CD8-positive, alpha-beta memory T cell (primary cell): ENCODE data around the gene PACSIN2. TPM values are rescaled to one million over a fixed set of nuclear protein-coding genes. Genes with fewer than 3 reads are reported as not detected.

Source experiments
- CTCF ChIA-PET: fragments of 350-600 bp; sonication (Branson Sonifier 250); formaldehyde crosslinking; loops from one replicate; lab custom pipeline; 2021; ENCODE audit warnings: antibody characterized with exemption; lab: Charles Lee
- POLR2A ChIA-PET: fragments of 350-600 bp; sonication (Branson Sonifier 250); formaldehyde crosslinking; loops from one replicate; lab custom pipeline; 2021; ENCODE audit warnings: antibody characterized with exemption; lab: Charles Lee
- DNase-seq, 5 donors: peaks; one replicate each; pipeline versions ENCODE4 v3.0.0 to v3.0.0-alpha.2; 2020 to 2022; ENCODE audit warnings: mixed read lengths in 1 of 5
- H3K27ac ChIP-seq: one replicate; pipeline ENCODE4 v1.7.0; 2013; ENCODE audit warnings: low read depth, mild to moderate bottlenecking, low read length, moderate library complexity
- H3K27me3 ChIP-seq: 2 replicates; pipeline ENCODE4 v1.7.0; 2013; ENCODE audit warnings: low read length, mild to moderate bottlenecking; ENCODE audit not compliant: insufficient read depth, poor library complexity, severe bottlenecking
- H3K36me3 ChIP-seq: 2 replicates; pipeline ENCODE4 v1.7.0; 2013; ENCODE audit warnings: mild to moderate bottlenecking, low read length, moderate library complexity; ENCODE audit not compliant: insufficient read depth
- H3K4me1 ChIP-seq: 2 replicates; pipeline ENCODE4 v1.7.0; 2013; ENCODE audit warnings: mild to moderate bottlenecking, low read length, moderate library complexity; ENCODE audit not compliant: insufficient read depth
- H3K4me3 ChIP-seq: 2 replicates; pipeline ENCODE4 v1.7.0; 2013; ENCODE audit warnings: mild to moderate bottlenecking, low read length
- H3K9me3 ChIP-seq: 2 replicates; pipeline ENCODE4 v1.7.0; 2013; ENCODE audit warnings: mild to moderate bottlenecking, low read length
- H3K27ac Mint-ChIP-seq, 8 donors: one replicate each; pipeline ENCODE4 v1.8.0; 2020 to 2021; ENCODE audit warnings: mixed read lengths in 8 of 8, mild to moderate bottlenecking in 6 of 8, inconsistent platforms in 3 of 8, moderate library complexity in 3 of 8
- H3K27me3 Mint-ChIP-seq, 2 donors: one replicate each; pipeline ENCODE4 v1.8.0; 2020 to 2021; ENCODE audit warnings: mixed read lengths in 2 of 2, mild to moderate bottlenecking in 1 of 2, moderate library complexity in 1 of 2
- H3K36me3 Mint-ChIP-seq, 3 donors: one replicate each; pipeline ENCODE4 v1.8.0; 2020 to 2021; ENCODE audit warnings: mixed read lengths in 3 of 3, inconsistent platforms in 1 of 3, mild to moderate bottlenecking in 1 of 3
- H3K4me1 Mint-ChIP-seq, 3 donors: one replicate each; pipeline ENCODE4 v1.8.0; 2020 to 2021; ENCODE audit warnings: mixed read lengths in 3 of 3, inconsistent platforms in 1 of 3, mild to moderate bottlenecking in 1 of 3
- H3K4me3 Mint-ChIP-seq, 7 donors: one replicate each; pipeline ENCODE4 v1.8.0; 2020 to 2021; ENCODE audit warnings: mixed read lengths in 7 of 7, mild to moderate bottlenecking in 6 of 7, moderate library complexity in 4 of 7, inconsistent platforms in 2 of 7
- H3K9me3 Mint-ChIP-seq, 5 donors: one replicate each; pipeline ENCODE4 v1.8.0; 2020 to 2022; ENCODE audit warnings: mixed read lengths in 5 of 5, mild to moderate bottlenecking in 3 of 5, moderate library complexity in 2 of 5, inconsistent platforms in 1 of 5
- polyA plus RNA-seq: library from polyadenylated mRNA; unstranded; fragments of 300-500 nt; fragmentation: Illumina TruSeq; gene quantifications from one replicate; pipeline ENCODE4 v1.2.3, GENCODE V29; 2021
- total RNA-seq, 2 experiments: library from RNA; stranded (reverse); gene quantifications; one replicate each; pipeline ENCODE4 v1.2.3, GENCODE V29; 2021

PACSIN2 gene
- total and polyA plus RNA-seq, 3 experiments from 2014 or later: 26.3 to 36.5 (median 30.2) TPM

- Mint-ChIP-seq H3K27ac (peak overlapping the region in 2 of 8 donors; percentile 1 to 61), H3K4me1 (no peaks in the 10 kb centered on the region), H3K4me3 (no peak overlapping the region), H3K27me3 (no peaks in the 10 kb centered on the region), H3K9me3 (no peaks in the 10 kb centered on the region), H3K36me3 (peaks cover 0 to 12% (median 7%) of the 10 kb centered on the region in 3 donors)
- CTCF ChIA-PET: no interaction called here
- Histone ChIP-seq H3K27me3 (no peaks in the 10 kb centered on the region), H3K36me3 (no peaks in the 10 kb centered on the region), H3K4me1 (no peaks in the 10 kb centered on the region), H3K4me3 (no peak overlapping the region), H3K9me3 (no peaks in the 10 kb centered on the region), H3K27ac (no peak overlapping the region)
- DNase-seq: no peak
- POLR2A ChIA-PET: no interaction called here
Observed at GRCh38 chr22:43042101-43042780, 27.3 kb upstream of the PACSIN2 start.

- Mint-ChIP-seq H3K4me3 (no peak overlapping the region), H3K9me3 (no peaks in the 10 kb centered on the region), H3K27me3 (no peaks in the 10 kb centered on the region), H3K36me3 (peaks cover 0 to 4% (median 0%) of the 10 kb centered on the region in 3 donors), H3K4me1 (no peaks in the 10 kb centered on the region), H3K27ac (peak overlapping the region in 1 of 8 donors; percentile 78)
- H3K9me3 ChIP-seq: no peaks in the 10 kb centered on the region
- H3K27ac ChIP-seq: no peak overlapping the region
- H3K27me3 ChIP-seq: no peaks in the 10 kb centered on the region
- DNase-seq: no peak
- POLR2A ChIA-PET: no interaction called here
- H3K4me3 ChIP-seq: no peak overlapping the region
- CTCF ChIA-PET: no interaction called here
- no peaks in the 10 kb centered on the region for H3K4me1 ChIP-seq
- H3K36me3 ChIP-seq: no peaks in the 10 kb centered on the region
Observed at GRCh38 chr22:43039800-43040199, 24.9 kb upstream of the PACSIN2 start.

- H3K4me1 ChIP-seq: no peaks in the 10 kb centered on the region
- Mint-ChIP-seq H3K9me3 (no peaks in the 10 kb centered on the region), H3K36me3 (peaks cover 0 to 4% (median 0%) of the 10 kb centered on the region in 3 donors), H3K27ac (peak overlapping the region in 3 of 8 donors; percentile 33 to 92 (median 55)), H3K27me3 (no peaks in the 10 kb centered on the region), H3K4me3 (no peak overlapping the region), H3K4me1 (peaks cover 4 to 5% (median 5%) of the 10 kb centered on the region in 3 donors)
- H3K9me3 ChIP-seq: no peaks in the 10 kb centered on the region
- no peak for DNase-seq
- H3K36me3 ChIP-seq: no peaks in the 10 kb centered on the region
- H3K27ac ChIP-seq: no peak overlapping the region
- ChIA-PET CTCF (no interaction called here), POLR2A (no interaction called here)
- no peaks in the 10 kb centered on the region for H3K27me3 ChIP-seq
- H3K4me3 ChIP-seq: no peak overlapping the region
Observed at GRCh38 chr22:43038325-43038724, 23.4 kb upstream of the PACSIN2 start.

- H3K27ac ChIP-seq: no peak overlapping the region
- Mint-ChIP-seq H3K27me3 (no peaks in the 10 kb centered on the region), H3K4me1 (peaks cover 4 to 5% (median 5%) of the 10 kb centered on the region in 3 donors), H3K9me3 (no peaks in the 10 kb centered on the region), H3K4me3 (no peak overlapping the region), H3K36me3 (peaks cover 0 to 4% (median 0%) of the 10 kb centered on the region in 3 donors), H3K27ac (peak overlapping the region in 2 of 8 donors; percentile 21 to 32)
- CTCF ChIA-PET: no interaction called here
- H3K4me3 ChIP-seq: no peak overlapping the region
- H3K4me1 ChIP-seq: no peaks in the 10 kb centered on the region
- no peaks in the 10 kb centered on the region for H3K9me3 ChIP-seq
- no peaks in the 10 kb centered on the region for H3K36me3 ChIP-seq
- POLR2A ChIA-PET: no interaction called here
- DNase-seq: no peak
- H3K27me3 ChIP-seq: no peaks in the 10 kb centered on the region
Observed at GRCh38 chr22:43036282-43036829, 21.4 kb upstream of the PACSIN2 start.

GRCh38 chr22:43035250-43035649, 20.3 kb upstream of the PACSIN2 start:
- Mint-ChIP-seq H3K27ac (no peak overlapping the region), H3K9me3 (no peaks in the 10 kb centered on the region), H3K4me3 (no peak overlapping the region), H3K4me1 (peaks cover 4 to 5% (median 5%) of the 10 kb centered on the region in 3 donors), H3K27me3 (no peaks in the 10 kb centered on the region), H3K36me3 (peaks cover 0 to 4% (median 0%) of the 10 kb centered on the region in 3 donors)
- ChIA-PET CTCF (no interaction called here), POLR2A (no interaction called here)
- Histone ChIP-seq H3K4me3 (no peak overlapping the region), H3K27ac (no peak overlapping the region), H3K36me3 (no peaks in the 10 kb centered on the region), H3K27me3 (no peaks in the 10 kb centered on the region), H3K4me1 (no peaks in the 10 kb centered on the region), H3K9me3 (no peaks in the 10 kb centered on the region)
- no peak for DNase-seq

GRCh38 chr22:43031617-43032016, 16.7 kb upstream of the PACSIN2 start:
- no peaks in the 10 kb centered on the region for H3K4me1 ChIP-seq
- ChIA-PET CTCF (interaction anchor here (1.5 kb wide), 1 partner anchor 9 kb away, joined by 3 read pairs; no protein-coding TSS in a partner anchor), POLR2A (no interaction called here)
- no peaks in the 10 kb centered on the region for H3K27me3 ChIP-seq
- no peaks in the 10 kb centered on the region for H3K36me3 ChIP-seq
- H3K4me3 ChIP-seq: no peak overlapping the region
- peaks cover 4 to 5% (median 5%) of the 10 kb centered on the region in 3 donors for H3K4me1 Mint-ChIP-seq
- no peak overlapping the region for H3K4me3 Mint-ChIP-seq
- no peaks in the 10 kb centered on the region for H3K9me3 ChIP-seq
- H3K27ac ChIP-seq: no peak overlapping the region
- no peak overlapping the region for H3K27ac Mint-ChIP-seq
- H3K36me3 Mint-ChIP-seq: no peaks in the 10 kb centered on the region
- H3K27me3 Mint-ChIP-seq: no peaks in the 10 kb centered on the region
- no peak for DNase-seq
- H3K9me3 Mint-ChIP-seq: no peaks in the 10 kb centered on the region

GRCh38 chr22:43018615-43019014, 3.7 kb upstream of the PACSIN2 start:
- Histone ChIP-seq H3K9me3 (no peaks in the 10 kb centered on the region), H3K4me3 (no peak overlapping the region), H3K36me3 (no peaks in the 10 kb centered on the region), H3K27ac (no peak overlapping the region), H3K27me3 (no peaks in the 10 kb centered on the region), H3K4me1 (peaks cover 4% of the 10 kb centered on the region)
- POLR2A ChIA-PET: no interaction called here
- H3K4me1 Mint-ChIP-seq: peaks cover 13 to 15% (median 15%) of the 10 kb centered on the region in 3 donors
- no peak overlapping the region for H3K4me3 Mint-ChIP-seq
- no peaks in the 10 kb centered on the region for H3K9me3 Mint-ChIP-seq
- no peaks in the 10 kb centered on the region for H3K27me3 Mint-ChIP-seq
- CTCF ChIA-PET: no interaction called here
- no peak for DNase-seq
- H3K36me3 Mint-ChIP-seq: peaks cover 0 to 11% (median 0%) of the 10 kb centered on the region in 3 donors
- H3K27ac Mint-ChIP-seq: peak overlapping the region in 3 of 8 donors; percentile 4 to 15 (median 12)
